WTC11 (cell line): Measurements from ENCODE around the gene KCTD2.

ENCODE experiments used
- CREB1 ChIP-seq: sonication (generic); formaldehyde crosslinking; IDR thresholded peaks from 2 replicates; pipeline ENCODE4 v1.8.0; 2023; ENCODE audit warnings: mild to moderate bottlenecking, missing genetic modification reagents
- CTCF ChIP-seq: fragments of 200-600 bp; IDR thresholded peaks from 2 replicates; pipeline ENCODE4 v1.8.0; 2022; ENCODE audit warnings: antibody characterized with exemption
- GABPB1 ChIP-seq: sonication (generic); formaldehyde crosslinking; IDR thresholded peaks from 2 replicates; pipeline ENCODE4 v1.8.1; 2023; ENCODE audit warnings: mild to moderate bottlenecking, missing genetic modification reagents
- PRDM15 ChIP-seq: sonication (generic); formaldehyde crosslinking; IDR thresholded peaks from 2 replicates; pipeline ENCODE4 v1.8.0; 2022; ENCODE audit warnings: missing genetic modification reagents
- ZNF416 ChIP-seq: fragments of 250-450 bp; sonication (Bioruptor Pico); IDR thresholded peaks from 2 replicates; pipeline ENCODE4 v1.9.0; 2021; ENCODE audit warnings: mild to moderate bottlenecking, inconsistent platforms
- ZNF423 ChIP-seq: fragments of 250-450 bp; sonication (Bioruptor Pico); IDR thresholded peaks from 2 replicates; pipeline ENCODE4 v2.1.2; 2022; ENCODE audit warnings: mild to moderate bottlenecking, moderate library complexity

GRCh38 chr17:75103601-75104554, 56.9 kb downstream of the KCTD2 start:
- TF ChIP-seq CTCF, result no peak
- no peak for TF ChIP-seq ZNF423 (CRISPR knock-in tag)
- TF ChIP-seq ZNF416, result no peak
- no peak for TF ChIP-seq CREB1 (CRISPR knock-in tag)
- TF ChIP-seq PRDM15 (CRISPR knock-in tag), result no peak
- no peak for TF ChIP-seq GABPB1
